ENCODE results near the gene ZNF32.
"Not testable (repeated sequence)": the region's sequence is repeated elsewhere in the genome, so short reads cannot be mapped to it uniquely, and the experiment has no call there.

Gene ZNF32

GRCh38 chr10:43640603-43641002, 8.1 kb downstream of the ZNF32 start:
- DNase-seq (ENCODE audit: low spot score), result no peak
- TF ChIP-seq CTCF (IDR thresholded peaks at IDR 0.05; ENCODE audit: extremely low read depth, missing control alignments), result no peak

GRCh38 chr10:43635816-43636215, 12.9 kb downstream of the ZNF32 start:
- not testable (repeated sequence) for DNase-seq (ENCODE audit: low spot score)

- DNase-seq (ENCODE audit: low spot score), result no peak
- no peak for TF ChIP-seq CTCF (IDR thresholded peaks at IDR 0.05; ENCODE audit: extremely low read depth, missing control alignments)
Measured at GRCh38 chr10:43628956-43629355, 19.7 kb downstream of the ZNF32 start.

- DNase-seq (ENCODE audit: low spot score), result no peak
- no peak for TF ChIP-seq CTCF (IDR thresholded peaks at IDR 0.05; ENCODE audit: extremely low read depth, missing control alignments)
Measured at GRCh38 chr10:43627942-43628341, 20.7 kb downstream of the ZNF32 start.

GRCh38 chr10:43623351-43623750, 25.3 kb downstream of the ZNF32 start:
- no peak for DNase-seq (ENCODE audit: low spot score)
- TF ChIP-seq CTCF (IDR thresholded peaks at IDR 0.05; ENCODE audit: extremely low read depth, missing control alignments), result no peak

GRCh38 chr10:43622038-43622437, 26.6 kb downstream of the ZNF32 start:
- no peak for TF ChIP-seq CTCF (IDR thresholded peaks at IDR 0.05; ENCODE audit: extremely low read depth, missing control alignments)
- no peak for DNase-seq (ENCODE audit: low spot score)

GRCh38 chr10:43619368-43619767, 29.3 kb downstream of the ZNF32 start:
- no peak for TF ChIP-seq CTCF (IDR thresholded peaks at IDR 0.05; ENCODE audit: extremely low read depth, missing control alignments)
- DNase-seq (ENCODE audit: low spot score), result no peak

GRCh38 chr10:43616697-43617370, 31.8 kb downstream of the ZNF32 start:
- no peak for TF ChIP-seq CTCF (IDR thresholded peaks at IDR 0.05; ENCODE audit: extremely low read depth, missing control alignments)
- no peak for DNase-seq (ENCODE audit: low spot score)
